HCT116 (cell line): Measurements from ENCODE around the gene SYNE1.
"Not testable (repeated sequence)": the region's sequence is repeated elsewhere in the genome, so short reads cannot be mapped to it uniquely, and the experiment has no call there.

Source experiments
- EGR1 ChIP-seq: IDR thresholded peaks from 2 replicates; pipeline ENCODE4 v1.6.1; 2012; ENCODE audit warnings: low read depth
- EZH2 ChIP-seq: fragments of 200-600 bp; sonication (generic); IDR thresholded peaks from 2 replicates; pipeline ENCODE4 v1.6.1; 2017; ENCODE audit warnings: antibody characterized with exemption, mixed run types
- EZH2phosphoT487 ChIP-seq: fragments of 200-600 bp; IDR thresholded peaks from 2 replicates; pipeline ENCODE4 v1.6.1; 2018; ENCODE audit warnings: antibody characterized with exemption, borderline replicate concordance
- JUND ChIP-seq: IDR thresholded peaks from 2 replicates; pipeline ENCODE4 v1.6.1; 2012
- POLR2A ChIP-seq: IDR thresholded peaks from 2 replicates; pipeline ENCODE4 v1.7.0; 2011; ENCODE audit warnings: borderline replicate concordance; ENCODE audit not compliant: insufficient read depth, insufficient read length; ENCODE audit errors: extremely low read depth
- POLR2AphosphoS5 ChIP-seq: IDR thresholded peaks from 2 replicates; pipeline ENCODE4 v1.6.1; 2011; ENCODE audit warnings: mild to moderate bottlenecking, low read depth, low read length, moderate library complexity
- RAD21 ChIP-seq: IDR thresholded peaks from 2 replicates; pipeline ENCODE4 v1.6.1; 2012; ENCODE audit warnings: low read depth, mild to moderate bottlenecking
- TCF7L2 ChIP-seq: IDR thresholded peaks from 2 replicates; pipeline ENCODE4 v1.7.0; 2011; ENCODE audit warnings: borderline replicate concordance, inconsistent platforms; ENCODE audit not compliant: insufficient read depth, insufficient read length; ENCODE audit errors: extremely low read depth
- YY1 ChIP-seq: IDR thresholded peaks from 2 replicates; pipeline ENCODE4 v1.6.1; 2011; ENCODE audit warnings: low read length, low read depth, moderate library complexity, mild to moderate bottlenecking; ENCODE audit not compliant: insufficient replicate concordance; ENCODE audit errors: extremely low read depth
- ZFX ChIP-seq: fragments of 450-650 bp; IDR thresholded peaks from 2 replicates; pipeline ENCODE4 v1.6.1; 2017
- ZNF274 ChIP-seq: fragments of 200-500 bp; sonication (Bioruptor generic); IDR thresholded peaks from 2 replicates; pipeline ENCODE4 v1.6.1; 2014; ENCODE audit warnings: mild to moderate bottlenecking, low read depth, low read length, inconsistent platforms
- TF ChIP-seq, protein P1 (sequence below), 3 experiments: fragments of 200-600 bp in 1 of 3; sonication (generic) in 1 of 3; IDR thresholded peaks in 2 of 3; conservative IDR thresholded peaks in 1 of 3; 2 replicates each; pipeline ENCODE4 v1.5.1; 2012 to 2017; ENCODE audit warnings: low read depth in 2 of 3, low read length in 2 of 3, antibody characterized with exemption in 1 of 3, borderline replicate concordance in 1 of 3, control low read depth in 1 of 3, mild to moderate bottlenecking in 1 of 3, mixed read lengths in 1 of 3, mixed run types in 1 of 3, moderate library complexity in 1 of 3; ENCODE audit not compliant: insufficient read depth in 1 of 3
- TF ChIP-seq, protein P2 (sequence below): IDR thresholded peaks from 2 replicates; pipeline ENCODE4 v1.6.1; 2012; ENCODE audit warnings: low read depth
- TF ChIP-seq, protein P3 (sequence below): IDR thresholded peaks from 2 replicates; pipeline ENCODE4 v1.6.1; 2012

DNA sequence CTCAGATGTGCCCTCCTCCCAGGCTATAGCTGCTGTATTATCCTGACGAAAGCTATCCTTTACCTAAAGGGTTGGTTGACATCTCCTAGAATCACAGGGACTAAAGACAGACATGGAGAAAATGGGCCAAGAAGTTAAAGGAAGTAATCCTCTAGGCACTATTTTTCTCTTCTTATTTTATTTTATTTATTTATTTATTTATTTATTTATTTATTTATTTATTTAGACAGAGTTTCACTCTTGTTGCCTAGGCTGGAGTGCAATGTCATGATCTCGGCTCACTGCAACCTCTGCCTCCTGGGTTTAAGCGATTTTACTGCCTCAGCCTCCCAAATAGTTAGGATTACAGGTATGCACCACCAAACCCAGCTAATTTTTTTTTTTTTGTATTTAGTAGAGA, 309.0 kb downstream of the SYNE1 start:
- TF ChIP-seq, protein P1, sequence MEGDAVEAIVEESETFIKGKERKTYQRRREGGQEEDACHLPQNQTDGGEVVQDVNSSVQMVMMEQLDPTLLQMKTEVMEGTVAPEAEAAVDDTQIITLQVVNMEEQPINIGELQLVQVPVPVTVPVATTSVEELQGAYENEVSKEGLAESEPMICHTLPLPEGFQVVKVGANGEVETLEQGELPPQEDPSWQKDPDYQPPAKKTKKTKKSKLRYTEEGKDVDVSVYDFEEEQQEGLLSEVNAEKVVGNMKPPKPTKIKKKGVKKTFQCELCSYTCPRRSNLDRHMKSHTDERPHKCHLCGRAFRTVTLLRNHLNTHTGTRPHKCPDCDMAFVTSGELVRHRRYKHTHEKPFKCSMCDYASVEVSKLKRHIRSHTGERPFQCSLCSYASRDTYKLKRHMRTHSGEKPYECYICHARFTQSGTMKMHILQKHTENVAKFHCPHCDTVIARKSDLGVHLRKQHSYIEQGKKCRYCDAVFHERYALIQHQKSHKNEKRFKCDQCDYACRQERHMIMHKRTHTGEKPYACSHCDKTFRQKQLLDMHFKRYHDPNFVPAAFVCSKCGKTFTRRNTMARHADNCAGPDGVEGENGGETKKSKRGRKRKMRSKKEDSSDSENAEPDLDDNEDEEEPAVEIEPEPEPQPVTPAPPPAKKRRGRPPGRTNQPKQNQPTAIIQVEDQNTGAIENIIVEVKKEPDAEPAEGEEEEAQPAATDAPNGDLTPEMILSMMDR (IDR thresholded peaks at IDR 0.05 in 2 of 3, conservative IDR thresholded peaks at IDR 0.05 in 1 of 3; ENCODE audit: borderline replicate concordance in 1 of 3, insufficient read depth in 1 of 3, low read depth in 2 of 3, low read length in 2 of 3): not testable (repeated sequence)
- TF ChIP-seq, protein P2, sequence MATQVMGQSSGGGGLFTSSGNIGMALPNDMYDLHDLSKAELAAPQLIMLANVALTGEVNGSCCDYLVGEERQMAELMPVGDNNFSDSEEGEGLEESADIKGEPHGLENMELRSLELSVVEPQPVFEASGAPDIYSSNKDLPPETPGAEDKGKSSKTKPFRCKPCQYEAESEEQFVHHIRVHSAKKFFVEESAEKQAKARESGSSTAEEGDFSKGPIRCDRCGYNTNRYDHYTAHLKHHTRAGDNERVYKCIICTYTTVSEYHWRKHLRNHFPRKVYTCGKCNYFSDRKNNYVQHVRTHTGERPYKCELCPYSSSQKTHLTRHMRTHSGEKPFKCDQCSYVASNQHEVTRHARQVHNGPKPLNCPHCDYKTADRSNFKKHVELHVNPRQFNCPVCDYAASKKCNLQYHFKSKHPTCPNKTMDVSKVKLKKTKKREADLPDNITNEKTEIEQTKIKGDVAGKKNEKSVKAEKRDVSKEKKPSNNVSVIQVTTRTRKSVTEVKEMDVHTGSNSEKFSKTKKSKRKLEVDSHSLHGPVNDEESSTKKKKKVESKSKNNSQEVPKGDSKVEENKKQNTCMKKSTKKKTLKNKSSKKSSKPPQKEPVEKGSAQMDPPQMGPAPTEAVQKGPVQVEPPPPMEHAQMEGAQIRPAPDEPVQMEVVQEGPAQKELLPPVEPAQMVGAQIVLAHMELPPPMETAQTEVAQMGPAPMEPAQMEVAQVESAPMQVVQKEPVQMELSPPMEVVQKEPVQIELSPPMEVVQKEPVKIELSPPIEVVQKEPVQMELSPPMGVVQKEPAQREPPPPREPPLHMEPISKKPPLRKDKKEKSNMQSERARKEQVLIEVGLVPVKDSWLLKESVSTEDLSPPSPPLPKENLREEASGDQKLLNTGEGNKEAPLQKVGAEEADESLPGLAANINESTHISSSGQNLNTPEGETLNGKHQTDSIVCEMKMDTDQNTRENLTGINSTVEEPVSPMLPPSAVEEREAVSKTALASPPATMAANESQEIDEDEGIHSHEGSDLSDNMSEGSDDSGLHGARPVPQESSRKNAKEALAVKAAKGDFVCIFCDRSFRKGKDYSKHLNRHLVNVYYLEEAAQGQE: not testable (repeated sequence)
- TF ChIP-seq POLR2A, ZNF274, ZFX, JUND, YY1, EZH2phosphoT487, EGR1, POLR2AphosphoS5, EZH2, RAD21, TCF7L2: not testable (repeated sequence)
- TF ChIP-seq, protein P3, sequence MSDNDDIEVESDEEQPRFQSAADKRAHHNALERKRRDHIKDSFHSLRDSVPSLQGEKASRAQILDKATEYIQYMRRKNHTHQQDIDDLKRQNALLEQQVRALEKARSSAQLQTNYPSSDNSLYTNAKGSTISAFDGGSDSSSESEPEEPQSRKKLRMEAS: not testable (repeated sequence)
